Pancreas (tissue), 10 donors: ENCODE measurements around the gene VSTM5. TPM values are rescaled to one million over a fixed set of nuclear protein-coding genes. Genes with fewer than 3 reads are reported as not detected.

Experiments used
- ATAC-seq, 4 donors: fragments of 200-7000 bp; cut with Tn5 transposase; one replicate each; pipeline versions ENCODE4 v1.8.0 to v1.9.1; 2020; ENCODE audit warnings: mild to moderate bottlenecking in 4 of 4, moderate library complexity in 4 of 4
- DNase-seq, 6 donors: peaks; one replicate each; pipeline ENCODE4 v3.0.0-alpha.2; 2020
- FAIRE-seq: peaks from 2 replicates; lab custom pipeline; 2012; peaks lifted over from hg19 to GRCh38; lab: Jason Lieb, UNC
- H3K27ac ChIP-seq, 4 donors: fragments of 200-600 bp; sonication (generic); 1 replicate in 3 of 4; 2 replicates in 1 of 4; pipeline versions ENCODE4 v1.5.0 to v1.8.0; 2020
- H3K27me3 ChIP-seq, 4 donors: fragments of 200-600 bp; one replicate each; pipeline ENCODE4 v1.8.0; 2021
- H3K36me3 ChIP-seq, 3 donors: fragments of 200-600 bp; sonication (generic) in 1 of 3; one replicate each; pipeline versions ENCODE4 v1.5.0 to v1.8.0; 2020 to 2021
- H3K4me1 ChIP-seq, 3 donors: fragments of 200-600 bp; one replicate each; pipeline ENCODE4 v1.8.0; 2021
- H3K4me3 ChIP-seq, 4 donors: fragments of 200-600 bp; sonication (generic) in 2 of 4; one replicate each; pipeline versions ENCODE4 v1.5.0 to v1.8.0; 2020 to 2021
- H3K9me3 ChIP-seq, 4 donors: fragments of 200-600 bp; one replicate each; pipeline ENCODE4 v1.8.0; 2021
- WGBS, 2 donors: extraction: QIAGEN DNeasy Blood & Tissue Kit; methylation state at CpG; one replicate each; pipeline ENCODE4 v1.1.7; 2013; 5-methylcytosine and 5-hydroxymethylcytosine counted together
- intact Hi-C, 3 donors: fragments of 100-400 bp; cut with DNase I; formaldehyde crosslinking; loops; one replicate each; pipeline versions ENCODE4 v1.11.1 to v1.14.2; 2022
- polyA plus RNA-seq, 2 donors: library from polyadenylated mRNA; stranded (reverse); fragments of 200-250 nt; gene quantifications; one replicate each; pipeline ENCODE4 v1.2.3, GENCODE V29; 2013
- total RNA-seq, 6 donors: library from RNA; stranded (reverse); fragmentation: NEBNext Ultra II Directional in 4 of 6; extraction: Animal tissue kit (Norgen Biotek cat#: 25700) in 4 of 6; gene quantifications; one replicate each; pipeline versions ENCODE4 v1.2.1 to v1.2.4, GENCODE V29; 2021 to 2023
- TF ChIP-seq, protein P1 (sequence below), 4 donors: fragments of 200-600 bp; sonication (generic) in 3 of 4; IDR thresholded peaks; one replicate each; pipeline versions ENCODE4 v1.5.0 to v1.8.0; 2021; ENCODE audit warnings: antibody characterized with exemption in 4 of 4
- donor health status: healthy with polysubstance abuse.
- donor health status: DM: no; HTN: no; CAD: no; lungs with moderate emphysema.
- donor health status: DM: no; HTN: no; CAD: no.
- donor health status: control.
- donor health status: control.
- donor health status: Bipolar disorder and iron deficiency.
- donor health status: DM: yes; HTN: yes; CAD: no.
- donor health status: DM: no; HTN: no; CAD: no.
- donor health status: DM: no; HTN: no; CAD: no.
- donor health status: DM: yes; HTN: yes; CAD: no.

Gene VSTM5
- total and polyA plus RNA-seq, 8 donors: 0.18 to 0.31 (median 0.25) TPM

DNA sequence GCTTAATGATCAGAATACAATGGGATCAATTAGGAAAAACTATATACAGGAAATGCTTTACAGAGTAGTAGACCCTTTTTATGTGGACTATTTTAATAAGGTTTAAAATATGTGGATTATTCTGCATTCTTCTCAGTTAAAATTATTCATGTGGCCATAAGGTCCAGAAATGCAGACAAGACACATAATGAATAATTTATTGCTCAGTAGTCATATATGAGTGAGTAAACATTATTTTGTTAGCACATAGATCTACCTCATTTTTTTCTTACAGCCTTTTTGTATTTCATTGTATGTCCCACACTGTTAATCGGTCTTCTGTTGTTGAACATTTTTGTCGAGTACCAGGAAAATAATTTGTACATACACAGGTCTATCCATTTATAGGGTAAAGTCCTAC is 45.5 kb downstream of the VSTM5 start:
- FAIRE-seq: no peak
- peaks cover 0 to 36% (median 10%) of the 10 kb centered on the region in 3 donors for H3K36me3 ChIP-seq
- DNase-seq: no peak

DNA sequence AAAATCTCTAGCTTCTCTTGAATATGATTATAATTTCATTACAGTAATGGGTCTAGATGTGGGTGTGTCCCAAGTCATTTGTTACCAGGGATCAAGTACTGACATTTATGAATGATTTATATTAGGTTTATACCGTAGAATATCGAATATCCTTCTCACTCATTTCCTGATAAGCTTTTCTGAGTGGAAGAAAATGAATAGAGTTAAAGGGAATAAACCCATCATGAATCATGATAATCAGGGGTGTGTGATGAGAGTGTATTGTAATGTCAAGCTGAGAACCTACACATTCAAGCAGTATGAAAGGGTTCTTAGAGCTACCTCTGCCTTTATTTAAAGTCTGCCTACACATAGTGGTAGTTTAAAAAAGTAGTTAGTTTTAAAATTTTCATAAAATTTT is 49.1 kb downstream of the VSTM5 start:
- Histone ChIP-seq H3K4me1 (peaks cover 0 to 10% (median 0%) of the 10 kb centered on the region in 3 donors), H3K36me3 (peaks cover 0 to 49% (median 13%) of the 10 kb centered on the region in 3 donors), H3K27ac (no peak overlapping the region), H3K27me3 (no peaks in the 10 kb centered on the region), H3K9me3 (no peaks in the 10 kb centered on the region), H3K4me3 (no peak overlapping the region)
- no peak for ATAC-seq
- TF ChIP-seq, protein P1, sequence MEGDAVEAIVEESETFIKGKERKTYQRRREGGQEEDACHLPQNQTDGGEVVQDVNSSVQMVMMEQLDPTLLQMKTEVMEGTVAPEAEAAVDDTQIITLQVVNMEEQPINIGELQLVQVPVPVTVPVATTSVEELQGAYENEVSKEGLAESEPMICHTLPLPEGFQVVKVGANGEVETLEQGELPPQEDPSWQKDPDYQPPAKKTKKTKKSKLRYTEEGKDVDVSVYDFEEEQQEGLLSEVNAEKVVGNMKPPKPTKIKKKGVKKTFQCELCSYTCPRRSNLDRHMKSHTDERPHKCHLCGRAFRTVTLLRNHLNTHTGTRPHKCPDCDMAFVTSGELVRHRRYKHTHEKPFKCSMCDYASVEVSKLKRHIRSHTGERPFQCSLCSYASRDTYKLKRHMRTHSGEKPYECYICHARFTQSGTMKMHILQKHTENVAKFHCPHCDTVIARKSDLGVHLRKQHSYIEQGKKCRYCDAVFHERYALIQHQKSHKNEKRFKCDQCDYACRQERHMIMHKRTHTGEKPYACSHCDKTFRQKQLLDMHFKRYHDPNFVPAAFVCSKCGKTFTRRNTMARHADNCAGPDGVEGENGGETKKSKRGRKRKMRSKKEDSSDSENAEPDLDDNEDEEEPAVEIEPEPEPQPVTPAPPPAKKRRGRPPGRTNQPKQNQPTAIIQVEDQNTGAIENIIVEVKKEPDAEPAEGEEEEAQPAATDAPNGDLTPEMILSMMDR (IDR thresholded peaks at IDR 0.05): no peak
- 18 to 41% methylated on average over 2 of the region's 2 CpGs for WGBS, 2 donors
- intact Hi-C loops: no loop called here
- FAIRE-seq: no peak
- DNase-seq: no peak

More for the DNA sequence above, 45.5 kb downstream of the VSTM5 start:
- Histone ChIP-seq H3K27me3 (no peaks in the 10 kb centered on the region), H3K4me3 (no peak overlapping the region), H3K4me1 (peaks cover 0 to 10% (median 0%) of the 10 kb centered on the region in 3 donors), H3K9me3 (no peaks in the 10 kb centered on the region), H3K27ac (no peak overlapping the region)
- 96 to 97% methylated on average over 2 of the region's 2 CpGs for WGBS, 2 donors
- TF ChIP-seq, protein P1 (IDR thresholded peaks at IDR 0.05): no peak
- intact Hi-C loops: no loop called here
- no peak for ATAC-seq

DNA sequence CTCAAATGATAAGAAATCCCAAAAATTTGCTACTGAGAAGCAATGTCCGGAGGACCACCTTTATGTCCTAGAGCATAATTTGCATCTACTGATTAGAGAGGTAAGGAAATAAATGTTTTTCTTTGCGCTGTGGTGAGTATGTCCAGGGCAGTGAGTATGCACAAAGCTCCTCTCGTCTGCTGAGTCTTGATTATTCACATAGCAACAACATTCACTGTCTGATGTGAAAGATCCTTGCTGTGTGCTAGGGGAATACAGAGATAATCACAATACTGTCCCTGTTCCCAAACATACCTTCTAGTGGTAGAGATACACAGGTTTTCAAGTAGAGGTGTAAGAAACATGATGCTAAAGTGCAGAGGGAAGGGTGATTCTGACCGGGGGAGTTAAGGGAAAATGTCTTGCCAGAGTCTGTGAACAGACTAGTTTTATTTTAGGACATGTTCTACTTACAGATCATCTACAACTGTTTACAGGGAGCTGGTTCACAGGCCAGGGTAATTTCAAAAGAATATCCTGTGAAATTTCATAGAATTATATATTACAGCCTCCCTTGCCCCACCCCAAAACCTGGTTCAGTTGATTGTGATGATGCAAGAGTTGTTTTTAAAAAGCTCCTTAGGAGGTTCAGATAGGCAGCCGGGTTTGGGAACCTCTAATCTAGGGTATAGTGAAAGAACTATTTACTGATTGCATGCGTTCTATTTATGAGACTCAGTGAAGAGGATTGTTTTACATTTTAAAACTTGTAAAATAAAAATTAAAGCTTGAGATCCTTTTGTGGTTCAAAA is 53.8 kb downstream of the VSTM5 start:
- DNase-seq: no peak
- intact Hi-C loops: no loop called here
- Histone ChIP-seq H3K9me3 (no peaks in the 10 kb centered on the region), H3K36me3 (peaks cover 0 to 66% (median 19%) of the 10 kb centered on the region in 3 donors), H3K4me1 (peaks cover 0 to 10% (median 0%) of the 10 kb centered on the region in 3 donors), H3K27me3 (no peaks in the 10 kb centered on the region), H3K4me3 (no peak overlapping the region), H3K27ac (no peak overlapping the region)
- no peak for ATAC-seq
- TF ChIP-seq, protein P1 (IDR thresholded peaks at IDR 0.05): no peak
- WGBS, 2 donors: 78 to 81% methylated on average over 6 of the region's 6 CpGs
- no peak for FAIRE-seq

DNA sequence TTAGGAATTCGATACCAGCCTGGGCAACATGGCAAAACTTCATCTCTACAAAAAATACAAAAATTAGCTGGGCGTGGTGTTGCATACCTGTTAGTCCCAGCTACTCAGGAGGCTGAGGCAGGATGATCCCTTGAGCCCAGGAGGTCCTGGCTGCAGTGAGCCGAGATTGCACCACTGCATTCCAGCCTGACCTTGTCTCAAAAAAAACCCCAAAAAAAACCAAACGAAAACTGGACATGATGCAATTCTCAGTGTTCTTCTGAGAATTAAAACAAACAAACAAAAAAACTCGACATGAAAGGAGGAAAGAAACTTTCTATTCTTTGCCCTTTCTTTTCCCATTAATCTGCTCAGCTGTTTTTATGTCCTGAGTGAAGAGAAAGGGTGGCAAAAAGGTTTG is 58.9 kb downstream of the VSTM5 start:
- H3K4me1 ChIP-seq: peaks cover 0 to 8% (median 5%) of the 10 kb centered on the region in 3 donors
- ATAC-seq (no peak), FAIRE-seq (no peak), DNase-seq (no peak)
- H3K27ac ChIP-seq: no peak overlapping the region
- H3K9me3 ChIP-seq: no peaks in the 10 kb centered on the region
- WGBS, 2 donors: 76 to 82% methylated on average over 5 of the region's 5 CpGs
- H3K36me3 ChIP-seq: peaks cover 5 to 61% (median 28%) of the 10 kb centered on the region in 3 donors
- intact Hi-C loops: no loop called here
- H3K27me3 ChIP-seq: no peaks in the 10 kb centered on the region
- TF ChIP-seq, protein P1 (IDR thresholded peaks at IDR 0.05): no peak
- H3K4me3 ChIP-seq: no peak overlapping the region

GRCh38 chr11:93784935-93785360 is 65.5 kb downstream of the VSTM5 start:
- 0% methylated on average over 13 of the region's 13 CpGs for WGBS, 2 donors

More at GRCh38 chr11:93784935-93785360, 65.5 kb downstream of the VSTM5 start:
- peaks cover 0 to 5% (median 0%) of the 10 kb centered on the region in 3 donors for H3K36me3 ChIP-seq
- ATAC-seq: peak in 3 of 4 donors; percentile 4 to 6 (median 4)
- no peak for FAIRE-seq
- peak overlapping the region; percentile 68 to 91 (median 82) for H3K27ac ChIP-seq
- TF ChIP-seq, protein P1 (IDR thresholded peaks at IDR 0.05): peak in 1 of 4 donors; percentile 3
- no peak for DNase-seq
- H3K9me3 ChIP-seq: no peaks in the 10 kb centered on the region
- no peaks in the 10 kb centered on the region for H3K27me3 ChIP-seq
- intact Hi-C loops: no loop called here
- peaks cover 0 to 22% (median 21%) of the 10 kb centered on the region in 3 donors for H3K4me1 ChIP-seq
- peak overlapping the region; percentile 72 to 92 (median 83) for H3K4me3 ChIP-seq
